HG02973 (cell line): Measurements from ENCODE around the gene GRAMD2B.
"Not testable (repeated sequence)": the region's sequence is repeated elsewhere in the genome, so short reads cannot be mapped to it uniquely, and the experiment has no call there.

Experiments
- ATAC-seq: cut with Tn5 transposase; IDR thresholded peaks from one replicate; pipeline ENCODE4 v1.9.1; 2021; ENCODE audit warnings: moderate library complexity; ENCODE audit not compliant: unreplicated experiment

Gene GRAMD2B

GRCh38 chr5:126448720-126449119, 25.5 kb downstream of the GRAMD2B start:
- ATAC-seq, result no peak

- ATAC-seq, result peak; percentile 66
These were observed 26.6 kb downstream of the GRAMD2B start for GRCh38 chr5:126449751-126450271.

GRCh38 chr5:126450346-126450745, 27.1 kb downstream of the GRAMD2B start:
- ATAC-seq, result no peak

GRCh38 chr5:126450907-126451306, 27.7 kb downstream of the GRAMD2B start:
- ATAC-seq, result no peak

GRCh38 chr5:126452477-126452876, 29.3 kb downstream of the GRAMD2B start:
- ATAC-seq, result no peak

- no peak for ATAC-seq
These were observed 30.9 kb downstream of the GRAMD2B start for GRCh38 chr5:126454081-126454480.

- no peak for ATAC-seq
These were observed 31.3 kb downstream of the GRAMD2B start for GRCh38 chr5:126454535-126454934.

GRCh38 chr5:126455264-126455663, 32.1 kb downstream of the GRAMD2B start:
- no peak for ATAC-seq

GRCh38 chr5:126455728-126456127, 32.5 kb downstream of the GRAMD2B start:
- no peak for ATAC-seq

GRCh38 chr5:126456217-126456820, 33.1 kb downstream of the GRAMD2B start:
- ATAC-seq, result no peak

- no peak for ATAC-seq
These were observed 37.2 kb downstream of the GRAMD2B start for GRCh38 chr5:126460459-126460858.

GRCh38 chr5:126460977-126461376, 37.8 kb downstream of the GRAMD2B start:
- ATAC-seq, result no peak

- ATAC-seq, result no peak
These were observed 38.6 kb downstream of the GRAMD2B start for GRCh38 chr5:126461838-126462237.

GRCh38 chr5:126462239-126463014, 39.2 kb downstream of the GRAMD2B start:
- peak; percentile 83 for ATAC-seq

GRCh38 chr5:126464016-126464415, 40.8 kb downstream of the GRAMD2B start:
- ATAC-seq, result no peak

GRCh38 chr5:126464959-126465358, 41.8 kb downstream of the GRAMD2B start:
- no peak for ATAC-seq

GRCh38 chr5:126468091-126468490, 44.9 kb downstream of the GRAMD2B start:
- ATAC-seq, result no peak

GRCh38 chr5:126469536-126470316, 46.5 kb downstream of the GRAMD2B start:
- ATAC-seq, result no peak

- ATAC-seq, result not testable (repeated sequence)
These were observed 47.3 kb downstream of the GRAMD2B start for GRCh38 chr5:126470529-126470928.

GRCh38 chr5:126471247-126471646, 48.0 kb downstream of the GRAMD2B start:
- ATAC-seq, result no peak

GRCh38 chr5:126471875-126472537, 48.8 kb downstream of the GRAMD2B start:
- no peak for ATAC-seq
